Activated naive CD4-positive, alpha-beta T cell treated with anti-CD3 and anti-CD28 coated beads, Interleukin-2, amount 10 ng/mL, durations not matched to agents 7 days and 5 days (primary cell): ENCODE data around the gene CLEC16A.
A peak's percentile ranks its signal among the peaks of the same experiment; 100 is the strongest.

ENCODE experiments used
- CTCF ChIA-PET: fragments of 350-600 bp; sonication (Branson Sonifier 250); formaldehyde crosslinking; loops from one replicate; lab custom pipeline; 2021; ENCODE audit warnings: antibody characterized with exemption; lab: Charles Lee
- DNase-seq: peaks from one replicate; pipeline ENCODE4 v3.0.0-alpha.2; 2020
- H3K27ac Mint-ChIP-seq: one replicate; pipeline ENCODE4 v1.8.0; 2021; ENCODE audit warnings: mild to moderate bottlenecking, moderate library complexity, mixed read lengths
- H3K27me3 Mint-ChIP-seq: one replicate; pipeline ENCODE4 v1.8.0; 2021; ENCODE audit warnings: mild to moderate bottlenecking, mixed read lengths
- H3K36me3 Mint-ChIP-seq: one replicate; pipeline ENCODE4 v1.8.0; 2021; ENCODE audit warnings: mixed read lengths
- H3K4me1 Mint-ChIP-seq: one replicate; pipeline ENCODE4 v1.8.0; 2021; ENCODE audit warnings: mixed read lengths
- H3K4me3 Mint-ChIP-seq: one replicate; pipeline ENCODE4 v1.8.0; 2021; ENCODE audit warnings: mild to moderate bottlenecking, moderate library complexity, mixed read lengths
- H3K9me3 Mint-ChIP-seq: one replicate; pipeline ENCODE4 v1.8.0; 2021; ENCODE audit warnings: mixed read lengths

Gene CLEC16A

DNA sequence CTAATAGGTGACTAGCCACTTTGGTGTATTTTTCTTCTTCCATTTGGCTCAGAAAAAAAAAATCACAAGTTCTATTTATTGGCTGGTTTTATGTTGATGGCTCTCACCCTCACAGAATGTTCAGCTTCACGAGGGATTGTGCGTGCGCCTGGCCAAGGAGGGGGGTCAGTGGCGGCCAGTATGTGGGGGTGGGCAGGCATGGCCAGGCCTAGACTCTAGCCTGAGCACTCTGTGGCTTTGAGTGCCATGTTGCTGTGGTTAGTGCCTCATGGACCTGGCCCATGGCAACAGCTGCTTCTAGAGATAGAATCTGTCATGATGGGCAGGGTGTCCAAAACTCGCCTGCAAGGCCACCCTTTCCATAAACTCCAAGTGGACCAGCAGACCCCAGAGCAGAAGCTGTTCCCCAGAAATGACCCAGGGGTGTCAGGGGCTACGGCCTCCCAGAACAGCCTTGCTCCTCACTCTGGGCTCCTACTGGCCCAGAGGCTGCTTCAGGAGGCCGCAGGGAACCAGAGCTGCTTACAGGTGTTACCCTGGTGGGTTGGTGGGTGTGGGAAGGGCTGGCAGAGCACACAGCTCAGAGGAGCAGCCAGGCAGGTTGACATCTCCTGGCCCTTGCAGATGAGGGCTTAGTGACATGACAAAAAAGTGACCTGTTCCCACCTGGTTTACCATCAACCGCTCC is 186.8 kb downstream of the CLEC16A start:
- peaks cover 66% of the 10 kb centered on the region for H3K36me3 Mint-ChIP-seq
- H3K9me3 Mint-ChIP-seq: no peaks in the 10 kb centered on the region
- peaks cover 75% of the 10 kb centered on the region for H3K4me1 Mint-ChIP-seq
- no peak overlapping the region for H3K4me3 Mint-ChIP-seq
- H3K27ac Mint-ChIP-seq: no peak overlapping the region
- H3K27me3 Mint-ChIP-seq: no peaks in the 10 kb centered on the region
- CTCF ChIA-PET: interaction anchor here (1.2 kb wide), 1 partner anchor 18 kb away, joined by 3 read pairs; no protein-coding TSS in a partner anchor
- no peak for DNase-seq

DNA sequence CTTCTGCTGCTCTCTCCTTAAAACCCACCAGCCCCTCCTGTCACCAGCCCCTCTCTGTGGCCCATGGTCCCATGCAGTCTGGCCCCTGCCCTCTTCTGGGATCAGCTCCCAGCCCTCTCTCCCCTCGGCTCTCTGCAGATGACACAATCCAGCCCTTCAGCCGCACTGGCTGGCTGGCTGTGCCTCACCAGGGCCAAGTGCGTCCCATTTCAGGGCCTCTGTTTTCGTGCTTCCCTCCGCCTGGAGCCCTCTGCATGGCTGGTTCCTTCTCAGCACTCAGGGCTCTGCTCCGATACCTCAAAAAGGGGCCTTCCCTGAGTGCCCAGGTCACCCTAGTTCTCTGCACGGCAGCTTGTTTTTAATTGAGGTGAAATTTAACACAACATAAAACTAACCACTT is 187.3 kb downstream of the CLEC16A start:
- Mint-ChIP-seq H3K36me3 (peaks cover 66% of the 10 kb centered on the region), H3K9me3 (no peaks in the 10 kb centered on the region), H3K4me3 (no peak overlapping the region), H3K4me1 (peaks cover 75% of the 10 kb centered on the region), H3K27me3 (no peaks in the 10 kb centered on the region), H3K27ac (no peak overlapping the region)
- CTCF ChIA-PET: interaction anchor here (1.2 kb wide), 1 partner anchor 18 kb away, joined by 3 read pairs; no protein-coding TSS in a partner anchor
- no peak for DNase-seq

GRCh38 chr16:11133344-11133943 is 189.1 kb downstream of the CLEC16A start:
- no peak for DNase-seq
- Mint-ChIP-seq H3K4me3 (no peak overlapping the region), H3K4me1 (peaks cover 77% of the 10 kb centered on the region), H3K9me3 (no peaks in the 10 kb centered on the region), H3K27ac (no peak overlapping the region), H3K27me3 (no peaks in the 10 kb centered on the region), H3K36me3 (peaks cover 71% of the 10 kb centered on the region)
- CTCF ChIA-PET: interaction anchor here (1.0 kb wide), 1 partner anchor 26 kb away, joined by 4 read pairs; no protein-coding TSS in a partner anchor

- H3K9me3 Mint-ChIP-seq: no peaks in the 10 kb centered on the region
- no peaks in the 10 kb centered on the region for H3K27me3 Mint-ChIP-seq
- no peak for DNase-seq
- no peak overlapping the region for H3K27ac Mint-ChIP-seq
- CTCF ChIA-PET: interaction anchor here (0.7 kb wide), 2 partner anchors 8 to 40 kb away, joined by 3 to 4 read pairs; no protein-coding TSS in a partner anchor
- H3K4me3 Mint-ChIP-seq: no peak overlapping the region
- H3K4me1 Mint-ChIP-seq: peaks cover 78% of the 10 kb centered on the region
- H3K36me3 Mint-ChIP-seq: peaks cover 70% of the 10 kb centered on the region
Measured at GRCh38 chr16:11134722-11135463, 190.5 kb downstream of the CLEC16A start.

DNA sequence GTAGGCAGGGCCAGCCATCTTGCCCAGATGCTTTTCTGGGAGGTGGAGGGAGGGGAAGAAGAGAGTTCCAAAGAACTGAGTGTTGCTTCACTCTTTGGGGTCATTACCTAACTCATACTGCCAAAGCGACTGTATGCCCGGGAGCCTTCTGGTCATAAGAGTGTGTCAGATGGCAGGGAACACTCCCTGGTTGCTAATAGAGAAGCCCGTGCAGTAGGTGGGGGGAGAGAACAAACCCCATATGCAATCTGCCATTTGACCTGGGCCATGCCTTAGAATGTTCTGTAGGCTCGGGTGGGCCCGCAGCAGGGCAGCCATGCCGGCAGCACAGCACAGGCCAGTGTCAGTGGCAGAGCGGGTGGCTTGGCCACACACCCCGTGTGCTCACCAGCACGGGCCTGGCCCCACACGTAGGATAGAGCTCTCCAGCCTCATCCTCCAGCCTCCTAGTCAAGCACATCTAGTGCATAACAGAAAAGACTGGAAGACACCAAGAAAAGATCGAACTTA is 191.2 kb downstream of the CLEC16A start:
- peaks cover 78% of the 10 kb centered on the region for H3K4me1 Mint-ChIP-seq
- no peaks in the 10 kb centered on the region for H3K9me3 Mint-ChIP-seq
- no peak overlapping the region for H3K27ac Mint-ChIP-seq
- CTCF ChIA-PET: no interaction called here
- H3K27me3 Mint-ChIP-seq: no peaks in the 10 kb centered on the region
- H3K4me3 Mint-ChIP-seq: no peak overlapping the region
- H3K36me3 Mint-ChIP-seq: peaks cover 64% of the 10 kb centered on the region
- no peak for DNase-seq

DNA sequence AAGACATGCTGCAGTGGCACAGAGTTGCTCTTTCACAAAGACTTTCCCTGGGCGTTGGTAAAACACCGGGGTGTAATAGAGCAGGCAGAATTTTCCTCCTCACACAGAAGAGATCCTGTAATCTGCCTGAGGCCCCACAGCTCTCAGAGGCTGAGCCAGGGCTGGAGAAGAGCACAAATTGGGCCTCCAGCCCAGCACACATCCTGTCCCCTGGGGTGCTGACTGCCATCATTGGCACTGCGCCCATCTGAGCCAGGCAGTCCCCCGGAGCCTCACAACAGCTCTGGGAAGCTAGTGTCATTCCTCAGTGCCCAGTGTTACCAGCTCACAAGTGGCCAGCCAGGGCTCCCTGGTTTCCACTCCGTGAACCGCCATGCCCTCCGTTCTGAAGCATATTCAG is 192.2 kb downstream of the CLEC16A start:
- H3K27ac Mint-ChIP-seq: no peak overlapping the region
- no peak for DNase-seq
- H3K9me3 Mint-ChIP-seq: no peaks in the 10 kb centered on the region
- peaks cover 59% of the 10 kb centered on the region for H3K36me3 Mint-ChIP-seq
- CTCF ChIA-PET: interaction anchor here (1.3 kb wide), 1 partner anchor 26 kb away, joined by 3 read pairs; no protein-coding TSS in a partner anchor
- peaks cover 83% of the 10 kb centered on the region for H3K4me1 Mint-ChIP-seq
- no peaks in the 10 kb centered on the region for H3K27me3 Mint-ChIP-seq
- H3K4me3 Mint-ChIP-seq: no peak overlapping the region

- no peaks in the 10 kb centered on the region for H3K9me3 Mint-ChIP-seq
- H3K27ac Mint-ChIP-seq: peak overlapping the region; percentile 55
- CTCF ChIA-PET: interaction anchor here (1.1 kb wide), 1 partner anchor 23 kb away, joined by 3 read pairs; no protein-coding TSS in a partner anchor
- H3K36me3 Mint-ChIP-seq: peaks cover 54% of the 10 kb centered on the region
- no peak for DNase-seq
- H3K4me1 Mint-ChIP-seq: peaks cover 81% of the 10 kb centered on the region
- H3K4me3 Mint-ChIP-seq: no peak overlapping the region
- H3K27me3 Mint-ChIP-seq: no peaks in the 10 kb centered on the region
Measured at GRCh38 chr16:11138022-11138768, 193.8 kb downstream of the CLEC16A start.

DNA sequence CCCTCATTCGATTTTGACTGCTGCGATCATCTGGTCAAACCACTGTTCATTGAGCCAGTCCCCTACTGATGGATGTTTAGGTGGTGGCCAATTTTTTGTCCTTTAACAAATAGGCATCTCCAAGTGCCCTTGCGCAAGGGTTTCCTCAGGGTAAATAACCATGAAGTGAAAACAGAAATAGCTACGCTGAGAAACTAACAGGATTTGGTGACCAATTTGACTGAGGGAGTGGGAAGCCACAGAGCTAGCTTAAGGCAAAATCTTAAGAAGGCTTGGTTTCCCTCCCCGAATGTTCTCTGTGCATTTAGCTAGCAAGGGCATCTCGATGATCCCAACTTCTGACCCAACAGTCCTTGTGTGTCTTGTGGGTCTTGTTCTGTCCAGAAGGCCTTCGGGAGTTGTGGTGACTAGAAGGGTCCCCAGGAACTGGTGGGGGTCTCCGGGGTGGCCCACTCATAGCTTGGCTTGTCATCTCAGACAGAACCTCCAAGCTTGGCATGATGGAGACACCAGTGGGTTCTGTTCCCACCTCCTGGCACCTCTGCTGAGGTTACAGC is 194.5 kb downstream of the CLEC16A start:
- Mint-ChIP-seq H3K27me3 (no peaks in the 10 kb centered on the region), H3K9me3 (no peaks in the 10 kb centered on the region), H3K27ac (peak overlapping the region; percentile 65), H3K4me1 (peaks cover 76% of the 10 kb centered on the region), H3K36me3 (peaks cover 49% of the 10 kb centered on the region), H3K4me3 (no peak overlapping the region)
- DNase-seq: no peak
- CTCF ChIA-PET: interaction anchor here (1.1 to 1.2 kb wide), 2 partner anchors 13 to 24 kb away, joined by 3 read pairs; no protein-coding TSS in a partner anchor

GRCh38 chr16:11139326-11140097 is 195.1 kb downstream of the CLEC16A start:
- H3K36me3 Mint-ChIP-seq: peaks cover 50% of the 10 kb centered on the region
- CTCF ChIA-PET: interaction anchor here (0.7 to 1.2 kb wide), 4 partner anchors 12 to 167 kb away, joined by 3 read pairs; no protein-coding TSS in a partner anchor
- peak overlapping the region; percentile 33 for H3K4me3 Mint-ChIP-seq
- H3K27me3 Mint-ChIP-seq: no peaks in the 10 kb centered on the region
- no peak for DNase-seq
- no peaks in the 10 kb centered on the region for H3K9me3 Mint-ChIP-seq
- H3K4me1 Mint-ChIP-seq: peaks cover 75% of the 10 kb centered on the region
- H3K27ac Mint-ChIP-seq: peak overlapping the region; percentile 65

DNA sequence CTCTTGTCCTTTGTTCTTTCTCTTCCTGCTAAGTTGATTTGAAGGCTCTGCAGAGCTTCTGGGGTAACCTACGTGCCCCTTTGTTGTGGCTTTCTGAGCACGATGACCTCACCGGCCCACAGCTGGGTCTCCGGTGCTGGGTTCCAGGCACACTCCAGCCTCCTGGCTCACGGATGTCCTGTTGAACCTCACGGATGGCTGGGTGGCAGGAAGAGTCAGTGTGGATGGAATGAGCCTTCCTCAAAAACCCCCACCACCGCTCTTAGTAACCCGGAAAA is 195.7 kb downstream of the CLEC16A start:
- Mint-ChIP-seq H3K36me3 (peaks cover 45% of the 10 kb centered on the region), H3K4me3 (peak overlapping the region; percentile 33)

DNA sequence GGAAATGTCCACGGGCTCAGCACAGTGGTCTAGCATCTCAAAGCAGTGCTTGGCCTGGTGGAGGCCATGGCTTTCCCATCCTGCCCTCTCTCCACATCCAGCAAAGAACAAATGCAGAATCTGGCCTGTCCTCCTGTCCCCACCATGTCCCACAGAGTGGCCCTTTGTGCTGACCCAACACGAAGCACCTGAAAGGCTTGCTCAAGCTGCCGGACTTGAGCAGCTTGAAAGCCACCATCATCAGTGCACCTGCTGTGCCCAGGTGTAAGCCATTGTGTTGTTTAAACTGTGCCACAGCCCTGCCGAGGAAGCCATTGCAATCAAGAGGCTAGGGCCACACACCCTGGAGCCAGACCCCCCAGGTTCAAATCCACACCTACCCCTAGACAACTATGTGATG is 196.1 kb downstream of the CLEC16A start:
- peaks cover 71% of the 10 kb centered on the region for H3K4me1 Mint-ChIP-seq
- peak overlapping the region; percentile 65 for H3K27ac Mint-ChIP-seq
- CTCF ChIA-PET: interaction anchor here (0.7 to 1.6 kb wide), 4 partner anchors 17 to 168 kb away, joined by 3 to 6 read pairs (median 3); no protein-coding TSS in a partner anchor
- H3K9me3 Mint-ChIP-seq: no peaks in the 10 kb centered on the region
- H3K4me3 Mint-ChIP-seq: peak overlapping the region; percentile 33
- H3K27me3 Mint-ChIP-seq: no peaks in the 10 kb centered on the region
- no peak for DNase-seq
- H3K36me3 Mint-ChIP-seq: peaks cover 42% of the 10 kb centered on the region

More for the DNA sequence above, 195.7 kb downstream of the CLEC16A start:
- Mint-ChIP-seq H3K9me3 (no peaks in the 10 kb centered on the region), H3K27me3 (no peaks in the 10 kb centered on the region), H3K4me1 (peaks cover 71% of the 10 kb centered on the region), H3K27ac (peak overlapping the region; percentile 65)
- CTCF ChIA-PET: interaction anchor here (0.7 to 1.2 kb wide), 3 partner anchors 12 to 167 kb away, joined by 3 read pairs; no protein-coding TSS in a partner anchor
- peak; percentile 79 for DNase-seq

GRCh38 chr16:11140867-11141266 is 196.5 kb downstream of the CLEC16A start:
- Mint-ChIP-seq H3K36me3 (peaks cover 42% of the 10 kb centered on the region), H3K4me1 (peaks cover 68% of the 10 kb centered on the region), H3K4me3 (no peak overlapping the region), H3K27ac (peak overlapping the region; percentile 65), H3K9me3 (no peaks in the 10 kb centered on the region), H3K27me3 (no peaks in the 10 kb centered on the region)
- CTCF ChIA-PET: interaction anchor here (1.1 to 1.6 kb wide), 2 partner anchors 16 to 77 kb away, joined by 3 to 6 read pairs; no protein-coding TSS in a partner anchor
- no peak for DNase-seq
